Large intestine (tissue), 3 donors: ENCODE results near the gene PTK6. TPM values are rescaled to one million over a fixed set of nuclear protein-coding genes. Genes with fewer than 3 reads are reported as not detected.

Source experiments
- DNase-seq, 2 donors: peaks; one replicate each; pipeline versions ENCODE4 v3.0.0 to v3.0.0-alpha.2; 2013
- H3K27ac ChIP-seq: one replicate; pipeline ENCODE4 v1.5.1; 2013; ENCODE audit warnings: low read length
- H3K27me3 ChIP-seq: 2 replicates; pipeline ENCODE4 v1.6.1; 2013; ENCODE audit warnings: low read length; ENCODE audit not compliant: control insufficient read depth, insufficient read depth
- H3K36me3 ChIP-seq: 2 replicates; pipeline ENCODE4 v1.6.1; 2013; ENCODE audit warnings: low read length; ENCODE audit not compliant: control insufficient read depth, insufficient read depth
- H3K4me1 ChIP-seq: one replicate; pipeline ENCODE4 v1.6.1; 2013; ENCODE audit warnings: low read length; ENCODE audit not compliant: control insufficient read depth, insufficient read depth
- H3K4me3 ChIP-seq: one replicate; pipeline ENCODE4 v1.5.1; 2013; ENCODE audit warnings: low read length
- H3K9me3 ChIP-seq: one replicate; pipeline ENCODE4 v1.6.1; 2013; ENCODE audit warnings: mild to moderate bottlenecking, low read depth, low read length, moderate library complexity; ENCODE audit not compliant: control insufficient read depth
- WGBS: methylation state at CpG from one replicate; pipeline ENCODE4 v1.1.5; 2013; ENCODE audit warnings: low lambda C conversion rate; ENCODE audit not compliant: insufficient coverage; 5-methylcytosine and 5-hydroxymethylcytosine counted together
- polyA plus RNA-seq: library from polyadenylated mRNA; unstranded; fragments of 120-200 nt; gene quantifications from one replicate; pipeline ENCODE4 v1.2.1, GENCODE V29; 2013

Gene PTK6
- polyA plus RNA-seq, 1 donor: 0.31 TPM

GRCh38 chr20:63547725-63548480 is 10.7 kb upstream of the PTK6 start, which contains the start of gene SRMS:
SRMS (minus strand) TSS chr20:63547749; CDS start chr20:63547463, 286 bp downstream.
- no peak within 1 kb of the TSS for H3K4me3 ChIP-seq
- DNase-seq: no peak
- peaks cover 54% of the 10 kb centered on the region for H3K27me3 ChIP-seq
- peaks cover 2% of the 10 kb centered on the region for H3K9me3 ChIP-seq
- no peaks in the 10 kb centered on the region for H3K36me3 ChIP-seq
- peaks cover 16% of the 10 kb centered on the region for H3K4me1 ChIP-seq
- WGBS: no CpG with 5 or more reads among the region's 35 CpGs
- H3K27ac ChIP-seq: no peak within 1 kb of the TSS

GRCh38 chr20:63546956-63547724 is 10.0 kb upstream of the PTK6 start:
- no peaks in the 10 kb centered on the region for H3K36me3 ChIP-seq

GRCh38 chr20:63546256-63546955 is 9.2 kb upstream of the PTK6 start:
- Histone ChIP-seq H3K36me3 (no peaks in the 10 kb centered on the region), H3K27ac (no peak overlapping the region), H3K27me3 (peaks cover 48% of the 10 kb centered on the region), H3K9me3 (peaks cover 2% of the 10 kb centered on the region), H3K4me3 (no peak overlapping the region), H3K4me1 (peaks cover 16% of the 10 kb centered on the region)
- no CpG with 5 or more reads among the region's 20 CpGs for WGBS
- no peak for DNase-seq

More at GRCh38 chr20:63546956-63547724, 10.0 kb upstream of the PTK6 start:
- no peak overlapping the region for H3K4me3 ChIP-seq
- H3K4me1 ChIP-seq: peaks cover 16% of the 10 kb centered on the region
- H3K9me3 ChIP-seq: peaks cover 2% of the 10 kb centered on the region
- peaks cover 49% of the 10 kb centered on the region for H3K27me3 ChIP-seq
- no peak overlapping the region for H3K27ac ChIP-seq
- WGBS: no CpG with 5 or more reads among the region's 58 CpGs
- DNase-seq: no peak

- WGBS: no CpG with 5 or more reads among the region's 6 CpGs
These were observed 8.6 kb upstream of the PTK6 start for GRCh38 chr20:63545814-63546213.

GRCh38 chr20:63544958-63545516 is 7.9 kb upstream of the PTK6 start:
- DNase-seq: peak; percentile 86 to 92
- Histone ChIP-seq H3K4me1 (peaks cover 16% of the 10 kb centered on the region), H3K4me3 (no peak overlapping the region), H3K9me3 (peaks cover 2% of the 10 kb centered on the region), H3K27ac (peak overlapping the region; percentile 29), H3K27me3 (peaks cover 41% of the 10 kb centered on the region), H3K36me3 (no peaks in the 10 kb centered on the region)
- no CpG with 5 or more reads among the region's 19 CpGs for WGBS

More at GRCh38 chr20:63545814-63546213, 8.6 kb upstream of the PTK6 start:
- Histone ChIP-seq H3K4me1 (peaks cover 16% of the 10 kb centered on the region), H3K4me3 (no peak overlapping the region), H3K9me3 (peaks cover 2% of the 10 kb centered on the region), H3K36me3 (no peaks in the 10 kb centered on the region), H3K27ac (peak overlapping the region; percentile 29), H3K27me3 (peaks cover 46% of the 10 kb centered on the region)
- DNase-seq: peak in 1 of 2 donors; percentile 54

GRCh38 chr20:63544241-63544957 is 7.2 kb upstream of the PTK6 start:
- Histone ChIP-seq H3K4me3 (no peak overlapping the region), H3K36me3 (no peaks in the 10 kb centered on the region), H3K27me3 (peaks cover 35% of the 10 kb centered on the region), H3K27ac (no peak overlapping the region), H3K9me3 (peaks cover 2% of the 10 kb centered on the region), H3K4me1 (peaks cover 16% of the 10 kb centered on the region)
- WGBS: no CpG with 5 or more reads among the region's 27 CpGs
- peak; percentile 58 to 73 for DNase-seq

- DNase-seq: no peak
- Histone ChIP-seq H3K9me3 (peaks cover 2% of the 10 kb centered on the region), H3K27me3 (peaks cover 30% of the 10 kb centered on the region), H3K4me1 (peaks cover 16% of the 10 kb centered on the region), H3K36me3 (no peaks in the 10 kb centered on the region), H3K27ac (no peak overlapping the region), H3K4me3 (no peak overlapping the region)
- WGBS: 89% methylated on average over 4 of the region's 6 CpGs
These were observed 6.6 kb upstream of the PTK6 start for GRCh38 chr20:63543733-63544132.

GRCh38 chr20:63543131-63543530 is 6.0 kb upstream of the PTK6 start:
- no peak overlapping the region for H3K27ac ChIP-seq
- peaks cover 24% of the 10 kb centered on the region for H3K27me3 ChIP-seq
- H3K4me1 ChIP-seq: peaks cover 20% of the 10 kb centered on the region
- H3K9me3 ChIP-seq: peaks cover 1% of the 10 kb centered on the region
- H3K36me3 ChIP-seq: no peaks in the 10 kb centered on the region
- no peak for DNase-seq
- no peak overlapping the region for H3K4me3 ChIP-seq
- WGBS: no CpG with 5 or more reads among the region's 10 CpGs

- no peak overlapping the region for H3K4me3 ChIP-seq
- no peaks in the 10 kb centered on the region for H3K36me3 ChIP-seq
- H3K4me1 ChIP-seq: peaks cover 22% of the 10 kb centered on the region
- WGBS: no CpG with 5 or more reads among the region's 10 CpGs
- H3K27me3 ChIP-seq: peaks cover 19% of the 10 kb centered on the region
- no peaks in the 10 kb centered on the region for H3K9me3 ChIP-seq
- DNase-seq: no peak
- no peak overlapping the region for H3K27ac ChIP-seq
These were observed 5.5 kb upstream of the PTK6 start for GRCh38 chr20:63542696-63543095.
